ENCODE data around the gene NDUFA13.

- TF ChIP-seq CTCF (IDR thresholded peaks at IDR 0.05) (no peak), POLR2AphosphoS5 (IDR thresholded peaks at IDR 0.05; ENCODE audit: insufficient read depth in 1 of 2, low read depth in 1 of 2) (no peak)
These were observed 44.3 kb upstream of the NDUFA13 start for GRCh38 chr19:19471682-19472081.
